Loucy (cell line): ENCODE data around the gene DISC1.
"Not testable (repeated sequence)": the region's sequence is repeated elsewhere in the genome, so short reads cannot be mapped to it uniquely, and the experiment has no call there.

Experiments used
- EZH2phosphoT487 ChIP-seq: fragments of 200-600 bp; IDR thresholded peaks from 2 replicates; pipeline ENCODE4 v1.6.1; 2018; ENCODE audit warnings: antibody characterized with exemption, mild to moderate bottlenecking, moderate library complexity, borderline replicate concordance
- TF ChIP-seq, protein P1 (sequence below): fragments of 200-600 bp; sonication (generic); conservative IDR thresholded peaks from 2 replicates; pipeline ENCODE4 v1.5.1; 2014; ENCODE audit warnings: mild to moderate bottlenecking, antibody characterized with exemption, low read length

GRCh38 chr1:231645634-231646033 is 19.0 kb downstream of the DISC1 start:
- TF ChIP-seq, protein P1, sequence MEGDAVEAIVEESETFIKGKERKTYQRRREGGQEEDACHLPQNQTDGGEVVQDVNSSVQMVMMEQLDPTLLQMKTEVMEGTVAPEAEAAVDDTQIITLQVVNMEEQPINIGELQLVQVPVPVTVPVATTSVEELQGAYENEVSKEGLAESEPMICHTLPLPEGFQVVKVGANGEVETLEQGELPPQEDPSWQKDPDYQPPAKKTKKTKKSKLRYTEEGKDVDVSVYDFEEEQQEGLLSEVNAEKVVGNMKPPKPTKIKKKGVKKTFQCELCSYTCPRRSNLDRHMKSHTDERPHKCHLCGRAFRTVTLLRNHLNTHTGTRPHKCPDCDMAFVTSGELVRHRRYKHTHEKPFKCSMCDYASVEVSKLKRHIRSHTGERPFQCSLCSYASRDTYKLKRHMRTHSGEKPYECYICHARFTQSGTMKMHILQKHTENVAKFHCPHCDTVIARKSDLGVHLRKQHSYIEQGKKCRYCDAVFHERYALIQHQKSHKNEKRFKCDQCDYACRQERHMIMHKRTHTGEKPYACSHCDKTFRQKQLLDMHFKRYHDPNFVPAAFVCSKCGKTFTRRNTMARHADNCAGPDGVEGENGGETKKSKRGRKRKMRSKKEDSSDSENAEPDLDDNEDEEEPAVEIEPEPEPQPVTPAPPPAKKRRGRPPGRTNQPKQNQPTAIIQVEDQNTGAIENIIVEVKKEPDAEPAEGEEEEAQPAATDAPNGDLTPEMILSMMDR = not testable (repeated sequence)
- TF ChIP-seq EZH2phosphoT487 = not testable (repeated sequence)
